ENCODE results near the gene SNCB. TPM values are rescaled to one million over a fixed set of nuclear protein-coding genes. Genes with fewer than 3 reads are reported as not detected.

The SNCB gene
- total RNA-seq, 2 donors from 2014 or later: 0.22 to 1.8 TPM

GRCh38 chr5:176575066-176575465 is 55.3 kb downstream of the SNCB start:
- Histone ChIP-seq H3K9me3 (ENCODE audit: control insufficient read depth, low read length) (no peaks in the 10 kb centered on the region), H3K36me3 (ENCODE audit: control insufficient read depth, insufficient read depth, low read length) (no peaks in the 10 kb centered on the region), H3K27me3 (ENCODE audit: control insufficient read depth, insufficient read depth, low read length, poor library complexity, severe bottlenecking) (no peaks in the 10 kb centered on the region), H3K9ac (ENCODE audit: extremely low read depth, low read length, poor library complexity, severe bottlenecking) (no peak overlapping the region), H3K4me3 (ENCODE audit: low read length) (no peak overlapping the region), H3K4me1 (ENCODE audit: control insufficient read depth, insufficient read depth, low read length) (no peaks in the 10 kb centered on the region), H3K27ac (ENCODE audit: low read depth, low read length) (no peak overlapping the region)
- H3K36me3 Mint-ChIP-seq (ENCODE audit: low read depth): no peaks in the 10 kb centered on the region
- DNase-seq: no peak
- peaks cover 8% of the 10 kb centered on the region for H3K27me3 Mint-ChIP-seq (ENCODE audit: insufficient read depth)
- H3K9me3 Mint-ChIP-seq: no peaks in the 10 kb centered on the region
- H3K4me1 Mint-ChIP-seq: no peaks in the 10 kb centered on the region
- no peak overlapping the region for H3K4me3 Mint-ChIP-seq
- H3K27ac Mint-ChIP-seq: no peak overlapping the region
- no peak for TF ChIP-seq CTCF (conservative IDR thresholded peaks at IDR 0.05)
- 86 to 91% methylated on average over 9 to 14 of the region's 14 CpGs for WGBS, 2 experiments (ENCODE audit: insufficient coverage in 1 of 2, insufficient read length in 1 of 2)

GRCh38 chr5:176574297-176574591 is 56.1 kb downstream of the SNCB start:
- Mint-ChIP-seq H3K27ac (no peak overlapping the region), H3K36me3 (ENCODE audit: low read depth) (no peaks in the 10 kb centered on the region), H3K4me1 (no peaks in the 10 kb centered on the region), H3K4me3 (no peak overlapping the region), H3K9me3 (no peaks in the 10 kb centered on the region), H3K27me3 (ENCODE audit: insufficient read depth) (peaks cover 8% of the 10 kb centered on the region)
- DNase-seq: no peak
- H3K27me3 ChIP-seq (ENCODE audit: control insufficient read depth, insufficient read depth, low read length, poor library complexity, severe bottlenecking): no peaks in the 10 kb centered on the region
- no peak overlapping the region for H3K4me3 ChIP-seq (ENCODE audit: low read length)
- H3K9ac ChIP-seq (ENCODE audit: extremely low read depth, low read length, poor library complexity, severe bottlenecking): no peak overlapping the region
- no peak overlapping the region for H3K27ac ChIP-seq (ENCODE audit: low read depth, low read length)
- no peaks in the 10 kb centered on the region for H3K36me3 ChIP-seq (ENCODE audit: control insufficient read depth, insufficient read depth, low read length)
- no peaks in the 10 kb centered on the region for H3K4me1 ChIP-seq (ENCODE audit: control insufficient read depth, insufficient read depth, low read length)
- TF ChIP-seq CTCF (conservative IDR thresholded peaks at IDR 0.05): no peak
- WGBS, 2 experiments (ENCODE audit: insufficient coverage in 1 of 2, insufficient read length in 1 of 2): 60 to 65% methylated on average over 10 of the region's 10 CpGs
- H3K9me3 ChIP-seq (ENCODE audit: control insufficient read depth, low read length): no peaks in the 10 kb centered on the region

DNA sequence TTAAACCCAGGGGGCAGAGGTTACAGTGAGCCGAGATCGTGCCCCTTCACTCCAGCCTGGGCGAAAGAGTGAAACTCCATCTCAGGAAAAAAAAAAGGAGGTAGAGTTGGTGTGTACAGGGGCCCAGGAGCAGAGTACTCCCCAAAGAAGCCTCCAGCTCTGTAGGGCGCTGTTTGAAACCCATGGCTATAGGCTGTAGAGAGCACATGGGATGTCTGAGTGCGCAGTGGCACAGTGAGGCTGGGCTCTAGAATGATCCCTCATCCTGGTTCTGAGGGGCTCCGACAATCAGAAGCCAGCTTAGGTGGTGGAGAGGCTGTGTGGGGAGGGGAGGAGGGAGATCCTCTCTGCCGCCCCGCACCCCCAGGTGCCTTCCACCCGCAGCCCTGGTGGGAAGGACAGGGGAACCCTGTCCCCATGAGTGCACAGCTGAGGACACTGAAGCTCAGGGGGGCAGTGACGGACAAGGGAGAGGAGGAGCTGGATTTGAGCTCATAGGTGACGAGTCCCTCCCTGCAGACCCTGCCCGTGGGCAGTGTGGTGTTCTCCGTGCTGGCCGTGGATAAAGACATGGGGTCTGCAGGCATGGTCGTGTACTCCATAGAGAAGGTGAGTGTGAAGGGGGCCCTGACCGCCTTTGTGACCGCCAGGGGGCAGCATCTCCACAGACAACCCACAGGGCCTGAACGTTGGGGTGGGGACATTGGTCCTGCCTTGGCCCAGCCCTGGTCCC is 56.6 kb downstream of the SNCB start:
- peak; percentile 93 for DNase-seq
- H3K4me1 ChIP-seq (ENCODE audit: control insufficient read depth, insufficient read depth, low read length): no peaks in the 10 kb centered on the region
- H3K4me3 ChIP-seq (ENCODE audit: low read length): no peak overlapping the region
- H3K27me3 ChIP-seq (ENCODE audit: control insufficient read depth, insufficient read depth, low read length, poor library complexity, severe bottlenecking): no peaks in the 10 kb centered on the region
- no peaks in the 10 kb centered on the region for H3K36me3 Mint-ChIP-seq (ENCODE audit: low read depth)
- H3K27ac Mint-ChIP-seq: no peak overlapping the region
- H3K4me3 Mint-ChIP-seq: no peak overlapping the region
- H3K9ac ChIP-seq (ENCODE audit: extremely low read depth, low read length, poor library complexity, severe bottlenecking): no peak overlapping the region
- 49 to 51% methylated on average over 11 to 18 of the region's 18 CpGs for WGBS, 2 experiments (ENCODE audit: insufficient coverage in 1 of 2, insufficient read length in 1 of 2)
- no peaks in the 10 kb centered on the region for H3K4me1 Mint-ChIP-seq
- H3K27ac ChIP-seq (ENCODE audit: low read depth, low read length): no peak overlapping the region
- H3K9me3 ChIP-seq (ENCODE audit: control insufficient read depth, low read length): no peaks in the 10 kb centered on the region
- peaks cover 8% of the 10 kb centered on the region for H3K27me3 Mint-ChIP-seq (ENCODE audit: insufficient read depth)
- H3K36me3 ChIP-seq (ENCODE audit: control insufficient read depth, insufficient read depth, low read length): no peaks in the 10 kb centered on the region
- peak; percentile 86 for TF ChIP-seq CTCF (conservative IDR thresholded peaks at IDR 0.05)
- H3K9me3 Mint-ChIP-seq: no peaks in the 10 kb centered on the region

Small RNAs within 50 kb of the gene (microRNA-seq; reads per million reads assigned to microRNA genes)
- gene MIR4281 (ENCODE audit: borderline microRNAs expressed): not detected

Other genes with a start within 250 kb of the SNCB start
- 10 to 100 TPM; 18.6 to 31.3 TPM for gene NOP16, start 241.9 kb downstream of the SNCB start, total RNA-seq
- gene HIGD2A, start 241.8 kb downstream of the SNCB start, total RNA-seq: 100 to 1,000 TPM; 101 to 102 TPM
- 10 to 100 TPM; 40.9 to 49.7 TPM for gene CLTB, start 214.0 kb downstream of the SNCB start, total RNA-seq
- 10 to 100 TPM; 42.9 to 53.0 TPM for gene FAF2, start 182.1 kb downstream of the SNCB start, total RNA-seq
- 100 to 1,000 TPM; 150 to 173 TPM for gene RNF44, start 93.1 kb downstream of the SNCB start, total RNA-seq
- gene CDHR2, start 81.2 kb downstream of the SNCB start, total RNA-seq: under 1 TPM; 0.37 to 0.89 TPM
- gene GPRIN1, start 20.4 kb downstream of the SNCB start, total RNA-seq: 1 to 10 TPM; 4.5 to 4.9 TPM
- gene EIF4E1B, start 141 bp upstream of the SNCB start, total RNA-seq: 1 to 10 TPM; 1.4 to 2.0 TPM
- 10 to 100 TPM; 49.3 to 50.3 TPM for gene TSPAN17, start 16.9 kb upstream of the SNCB start, total RNA-seq
- 1 to 10 TPM in 1 of 2 donors, under 1 TPM in 1; 0.89 to 1.4 TPM for gene UNC5A, start 180.0 kb upstream of the SNCB start, total RNA-seq